NCI-H1436 (cell line): ENCODE measurements around the gene KIF20A.
"Not testable (repeated sequence)": the region's sequence is repeated elsewhere in the genome, so short reads cannot be mapped to it uniquely, and the experiment has no call there.

ENCODE experiments used
- DNase-seq: peaks from one replicate; lab custom pipeline; 2025; lab: John Stamatoyannopoulos, UW

KIF20A gene

GRCh38 chr5:138178516-138179276, at the start of gene KIF20A, which contains the start of gene BRD8:
Gene KIF20A (plus strand): TSS chr5:138179112. CDS start chr5:138179681, 569 bp downstream.
Gene BRD8 (minus strand): TSS chr5:138178630. CDS start chr5:138178614, 16 bp downstream.
- peak; percentile 94 for DNase-seq

GRCh38 chr5:138129347-138129746, 49.6 kb upstream of the KIF20A start:
- DNase-seq = no peak

- DNase-seq = no peak
These were observed 46.4 kb upstream of the KIF20A start for GRCh38 chr5:138132543-138132942.

DNA sequence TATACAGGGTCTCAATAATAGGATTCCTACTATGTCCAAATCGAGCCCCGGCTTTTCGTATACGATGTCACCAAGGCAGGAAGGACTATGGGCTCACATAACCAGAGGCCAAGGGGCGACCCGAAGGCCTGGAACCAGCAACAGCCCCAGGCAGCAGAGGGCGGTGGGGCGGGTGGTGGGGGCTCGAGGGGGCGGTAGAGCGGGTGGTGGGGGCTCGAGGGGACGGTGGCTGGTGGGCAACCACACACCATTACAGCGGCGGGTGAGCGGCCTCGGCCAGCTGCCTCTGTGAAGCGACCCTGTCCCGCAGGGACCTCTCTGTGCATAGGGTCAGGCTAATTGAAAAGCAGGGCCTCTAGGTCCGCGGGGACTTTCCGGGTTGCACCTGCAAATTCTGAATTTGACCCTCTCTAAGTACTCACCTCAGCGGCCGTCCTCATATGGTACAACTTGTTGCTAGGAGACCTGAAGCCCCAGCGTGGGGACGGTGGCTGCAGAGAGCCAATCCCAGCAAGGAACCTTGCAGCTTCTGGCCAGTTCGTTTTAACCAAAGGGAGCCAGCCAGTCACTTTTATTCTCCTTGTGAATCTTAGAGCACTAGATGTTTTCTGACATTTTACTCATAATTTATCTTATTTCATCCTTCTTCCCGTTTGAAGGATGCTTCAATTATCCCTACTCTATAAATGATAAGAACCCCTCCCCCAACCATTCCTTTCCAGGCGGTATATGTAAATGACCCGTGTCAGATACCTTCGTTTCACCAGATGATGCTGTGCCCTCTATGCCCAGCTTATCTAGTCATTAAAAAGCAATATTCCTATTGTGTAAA, 39.7 kb upstream of the KIF20A start, which contains the start of gene NME5:
NME5 (minus strand) TSS at position 480 of the 832 bp plus-strand sequence. CDS start 648 bp downstream, outside the sequence.
- DNase-seq = peak; percentile 52

- no peak for DNase-seq
These were observed 39.2 kb upstream of the KIF20A start for GRCh38 chr5:138139781-138140090.

DNA sequence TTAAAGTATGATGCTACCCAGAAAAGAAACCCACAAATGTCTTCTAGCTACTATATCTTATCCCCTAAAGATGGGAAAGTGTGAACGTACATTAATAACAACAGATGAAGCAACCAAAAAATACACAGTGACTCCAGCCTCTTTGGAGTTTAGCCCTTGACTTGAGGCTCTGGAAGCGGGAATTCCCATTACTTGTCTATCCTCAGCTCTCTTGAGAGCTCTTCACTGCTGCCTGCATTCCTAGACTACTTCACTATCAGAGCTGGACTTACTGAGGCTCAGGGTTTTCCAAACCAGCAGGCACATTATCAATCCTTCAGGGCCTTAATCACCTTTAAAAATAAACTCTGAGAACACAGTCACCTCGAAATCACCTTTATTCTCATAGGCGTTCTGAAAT, 38.6 kb upstream of the KIF20A start:
- DNase-seq = no peak

DNA sequence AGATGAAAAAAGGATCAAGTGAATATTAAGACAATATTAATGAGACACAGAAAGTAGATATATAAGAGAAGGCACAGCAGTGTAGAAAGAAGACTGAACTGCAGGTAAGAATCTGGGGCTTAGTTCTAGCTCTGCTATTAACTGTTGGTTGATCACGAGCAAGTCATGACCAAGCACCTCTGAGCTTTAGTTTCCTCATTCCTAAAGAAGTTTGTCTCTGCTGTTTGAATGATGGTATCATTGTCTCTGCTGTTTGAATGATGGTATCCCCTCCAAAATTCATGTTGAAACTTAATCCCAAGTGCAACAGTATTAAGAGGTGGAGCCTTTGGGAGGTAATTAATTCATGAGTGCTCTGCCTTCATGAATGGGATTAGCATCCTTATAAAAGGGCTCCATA, 37.2 kb upstream of the KIF20A start:
- no peak for DNase-seq

DNA sequence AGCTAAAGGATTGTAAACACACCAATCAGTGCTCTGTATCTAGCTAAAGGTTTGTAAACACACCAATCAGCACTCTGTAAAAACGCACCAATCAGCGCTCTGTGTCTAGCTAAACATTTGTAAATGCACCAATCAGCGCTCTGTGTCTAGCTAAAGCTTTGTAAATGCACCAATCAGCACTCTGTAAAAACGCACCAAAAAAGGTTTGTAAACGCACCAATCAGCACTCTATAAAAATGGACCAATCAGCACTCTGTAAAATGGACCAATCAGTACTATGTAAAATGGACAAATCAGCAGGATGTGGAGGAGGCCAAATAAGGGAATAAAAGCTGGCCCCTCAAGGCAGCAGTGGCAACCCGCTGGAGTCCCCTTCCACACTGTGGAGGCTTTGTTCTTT, 35.3 kb upstream of the KIF20A start:
- not testable (repeated sequence) for DNase-seq

GRCh38 chr5:138148811-138149210, 30.1 kb upstream of the KIF20A start:
- no peak for DNase-seq

DNA sequence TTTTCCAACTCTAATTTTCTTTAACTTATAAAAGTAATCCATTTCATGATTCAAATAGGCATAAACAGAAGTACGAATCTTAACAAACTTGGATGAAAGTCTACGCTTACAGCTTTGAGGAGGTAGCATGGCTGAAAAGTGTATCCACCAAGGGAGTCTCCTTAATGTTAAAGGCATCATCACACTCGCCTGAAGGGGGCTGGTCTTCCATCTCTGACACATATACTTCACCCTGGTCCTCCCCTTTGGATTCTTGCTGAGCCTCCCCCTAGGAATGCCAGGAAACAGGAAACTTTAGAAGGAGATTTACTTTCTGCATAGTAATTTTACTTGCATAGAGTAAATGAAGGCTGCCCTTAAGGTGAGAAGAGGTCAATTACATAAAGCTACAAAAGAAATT, 29.4 kb upstream of the KIF20A start:
- no peak for DNase-seq

- DNase-seq = not testable (repeated sequence)
These were observed 22.9 kb upstream of the KIF20A start for GRCh38 chr5:138155977-138156376.

DNA sequence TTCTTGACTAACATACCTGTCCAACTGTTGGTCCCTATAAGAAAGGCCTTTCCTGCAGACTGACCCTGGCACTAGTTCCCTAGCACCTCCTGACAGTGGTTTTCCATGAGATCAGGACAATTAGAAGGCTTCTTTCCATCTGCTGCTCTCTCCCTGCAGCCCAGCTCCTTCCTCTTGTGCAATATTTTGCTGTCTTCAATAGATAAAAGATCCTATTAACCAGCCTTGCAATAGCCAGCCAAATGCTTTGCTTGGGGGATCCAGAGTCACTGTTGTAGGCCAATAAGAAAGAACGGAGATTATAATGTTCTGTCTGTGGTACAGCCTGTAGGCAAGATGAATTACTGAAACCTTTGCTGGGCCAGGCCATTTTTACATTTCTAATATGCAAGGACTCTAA, 21.3 kb upstream of the KIF20A start:
- DNase-seq = no peak

DNA sequence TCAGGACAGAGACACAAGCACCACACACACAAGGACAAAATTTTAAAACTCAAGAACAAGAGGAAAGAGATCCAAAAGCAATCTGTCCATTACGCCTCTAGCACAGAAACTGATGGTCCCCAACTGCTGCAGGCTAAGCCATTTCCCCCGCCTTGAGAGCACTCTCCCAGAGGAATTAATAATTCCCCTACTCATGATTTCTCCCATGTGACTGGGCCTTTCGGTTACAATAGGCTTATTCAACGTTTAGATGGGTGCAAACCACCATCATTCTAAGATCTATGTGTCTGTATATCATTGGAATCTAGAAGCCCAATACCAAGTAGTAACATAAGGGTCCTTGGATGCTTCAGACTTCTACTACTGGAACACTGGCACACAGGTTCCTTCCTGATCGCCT, 19.2 kb upstream of the KIF20A start:
- DNase-seq = no peak

- DNase-seq = no peak
These were observed 18.2 kb upstream of the KIF20A start for GRCh38 chr5:138160706-138161105.

DNA sequence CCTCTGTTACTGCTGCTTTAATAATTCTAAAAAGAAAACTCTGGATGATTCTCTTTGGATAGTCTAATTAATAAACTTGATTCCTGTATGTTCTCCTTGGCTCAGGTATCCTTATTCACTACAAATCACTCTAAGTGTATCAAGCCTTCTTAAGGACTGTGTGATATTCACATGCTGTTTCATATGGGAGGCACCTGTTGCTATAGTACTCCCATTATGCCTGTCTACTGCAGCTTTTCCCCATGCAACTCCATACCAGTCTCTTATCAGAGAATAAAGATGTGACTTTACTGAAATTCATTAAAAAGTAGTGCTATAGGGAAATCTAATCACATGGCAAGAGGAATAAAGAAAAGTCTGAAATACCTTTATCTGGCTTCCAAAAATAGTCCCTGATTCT, 15.2 kb upstream of the KIF20A start:
- no peak for DNase-seq

DNA sequence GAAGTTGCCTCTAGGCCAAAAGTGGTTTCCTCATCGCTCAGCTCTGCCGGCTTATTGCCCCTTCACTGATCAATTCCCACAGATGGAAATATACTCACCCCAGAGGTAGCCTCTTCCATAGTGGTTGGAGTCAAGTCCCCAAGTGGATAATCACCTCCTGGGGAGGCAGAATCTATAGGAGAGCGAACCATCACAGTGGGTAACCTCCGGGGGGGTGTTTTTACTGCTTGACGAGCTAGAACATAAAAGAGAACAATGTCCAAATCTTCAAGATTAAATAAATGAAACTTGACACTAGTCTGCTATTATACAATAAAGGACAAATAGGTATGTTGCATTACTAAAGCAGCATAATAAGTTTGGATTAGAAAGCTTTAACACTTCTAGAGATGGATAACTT, 9.8 kb upstream of the KIF20A start:
- DNase-seq = no peak

DNA sequence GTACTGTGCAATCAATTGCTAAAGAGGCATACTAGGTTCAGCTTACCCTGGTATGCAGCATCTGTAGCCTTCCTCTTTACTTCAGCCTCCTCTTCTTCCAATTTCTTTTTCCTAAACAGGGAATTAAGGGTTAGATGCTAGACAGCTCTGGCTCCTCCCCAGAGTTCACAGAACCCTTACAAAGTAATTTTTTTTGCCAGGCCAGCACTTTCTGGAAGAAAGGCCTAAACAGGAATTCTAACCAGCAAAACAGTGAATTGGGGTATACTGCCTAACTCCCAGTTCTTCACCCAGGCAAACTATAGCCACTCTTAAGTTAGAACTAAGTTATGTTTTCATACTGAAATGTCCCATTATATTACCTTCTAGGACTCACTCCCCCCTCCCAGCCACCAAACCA, 8.6 kb upstream of the KIF20A start:
- no peak for DNase-seq

GRCh38 chr5:138177941-138178515, 884 bp upstream of the KIF20A start:
- no peak for DNase-seq

DNA sequence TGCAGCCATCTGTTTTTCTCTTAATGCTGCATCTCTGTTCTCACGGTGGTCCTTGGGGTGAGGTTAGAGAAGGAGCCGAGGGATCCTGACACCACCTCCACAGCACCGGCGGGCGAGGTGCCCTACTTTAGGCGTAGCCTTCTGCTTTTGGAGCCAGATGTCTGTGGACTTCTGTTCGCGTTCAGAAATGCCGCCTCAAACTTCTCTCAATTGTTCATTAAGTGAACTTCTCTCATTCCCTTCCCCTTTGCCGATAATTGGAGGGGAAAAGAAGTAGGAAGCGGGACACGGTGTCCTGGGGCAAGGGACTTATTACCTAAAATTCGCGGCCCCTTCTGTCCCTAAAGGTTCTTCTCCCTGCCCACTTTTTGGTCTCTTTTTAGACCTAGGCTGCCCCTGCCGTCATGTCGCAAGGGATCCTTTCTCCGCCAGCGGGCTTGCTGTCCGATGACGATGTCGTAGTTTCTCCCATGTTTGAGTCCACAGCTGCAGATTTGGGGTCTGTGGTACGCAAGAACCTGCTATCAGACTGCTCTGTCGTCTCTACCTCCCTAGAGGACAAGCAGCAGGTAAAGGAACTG, 455 bp downstream of the KIF20A start:
- DNase-seq = no peak

DNA sequence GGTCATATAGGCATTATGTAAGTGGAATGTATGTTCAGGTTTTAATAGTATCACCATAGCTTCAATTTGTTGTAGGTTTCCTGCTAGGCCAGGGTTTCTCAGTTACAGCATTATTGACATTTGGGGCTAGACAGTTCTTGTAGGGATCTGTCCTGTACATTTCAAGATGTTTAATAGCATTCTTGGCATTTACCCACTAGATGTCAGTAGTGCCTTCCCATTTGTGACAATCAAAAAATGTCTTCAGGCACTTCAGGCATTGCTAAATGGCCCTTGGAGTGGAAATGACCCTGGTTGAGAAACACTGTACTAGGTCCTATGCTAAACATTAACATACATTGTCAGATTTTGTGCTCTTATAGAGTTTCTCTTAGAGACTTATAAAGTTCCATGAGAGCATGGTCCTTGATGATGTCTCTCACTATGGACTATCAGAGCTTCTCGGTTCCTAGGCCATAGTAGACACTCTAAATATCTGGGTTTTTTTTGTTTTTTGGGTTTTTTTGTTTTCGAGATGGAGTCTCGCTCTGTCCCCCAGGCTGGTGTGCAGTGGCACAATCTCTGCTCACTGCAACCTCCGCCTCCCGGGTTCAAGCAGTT, 1.4 kb downstream of the KIF20A start:
- peak; percentile 56 for DNase-seq

DNA sequence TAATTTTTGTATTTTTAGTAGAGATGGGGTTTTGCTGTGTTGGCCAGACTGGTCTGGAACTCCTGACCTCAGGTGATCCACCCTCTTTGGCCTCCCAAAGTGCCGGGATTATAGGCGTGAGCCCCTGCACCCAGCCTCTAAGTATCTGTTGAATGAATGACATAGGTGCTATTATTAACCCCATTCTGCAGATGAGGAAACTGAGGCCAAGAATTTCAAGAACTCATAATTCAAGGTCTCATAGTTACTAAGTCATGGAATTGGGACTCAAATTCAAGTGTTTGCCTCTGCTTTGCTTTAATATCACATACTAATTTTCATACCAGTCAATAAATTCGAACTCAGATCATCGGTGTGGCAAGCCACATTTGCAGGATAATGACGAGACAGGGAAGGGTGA, 1.9 kb downstream of the KIF20A start:
- DNase-seq = no peak

GRCh38 chr5:138182808-138183207, 3.9 kb downstream of the KIF20A start:
- no peak for DNase-seq
